ENCODE results near the gene MSMP. TPM values are rescaled to one million over a fixed set of nuclear protein-coding genes. Genes with fewer than 3 reads are reported as not detected.

Gene MSMP
- total and polyA plus RNA-seq, 8 donors: 1.1 to 1.2 TPM; not detected in 6

- Histone ChIP-seq H3K27ac (no peak overlapping the region), H3K4me1 (no peaks in the 10 kb centered on the region), H3K9me3 (no peaks in the 10 kb centered on the region), H3K27me3 (no peaks in the 10 kb centered on the region), H3K4me3 (no peak overlapping the region), H3K36me3 (peaks cover 6 to 100% of the 10 kb centered on the region in 2 donors)
- DNase-seq (no peak), ATAC-seq (no peak)
- TF ChIP-seq, protein P1, sequence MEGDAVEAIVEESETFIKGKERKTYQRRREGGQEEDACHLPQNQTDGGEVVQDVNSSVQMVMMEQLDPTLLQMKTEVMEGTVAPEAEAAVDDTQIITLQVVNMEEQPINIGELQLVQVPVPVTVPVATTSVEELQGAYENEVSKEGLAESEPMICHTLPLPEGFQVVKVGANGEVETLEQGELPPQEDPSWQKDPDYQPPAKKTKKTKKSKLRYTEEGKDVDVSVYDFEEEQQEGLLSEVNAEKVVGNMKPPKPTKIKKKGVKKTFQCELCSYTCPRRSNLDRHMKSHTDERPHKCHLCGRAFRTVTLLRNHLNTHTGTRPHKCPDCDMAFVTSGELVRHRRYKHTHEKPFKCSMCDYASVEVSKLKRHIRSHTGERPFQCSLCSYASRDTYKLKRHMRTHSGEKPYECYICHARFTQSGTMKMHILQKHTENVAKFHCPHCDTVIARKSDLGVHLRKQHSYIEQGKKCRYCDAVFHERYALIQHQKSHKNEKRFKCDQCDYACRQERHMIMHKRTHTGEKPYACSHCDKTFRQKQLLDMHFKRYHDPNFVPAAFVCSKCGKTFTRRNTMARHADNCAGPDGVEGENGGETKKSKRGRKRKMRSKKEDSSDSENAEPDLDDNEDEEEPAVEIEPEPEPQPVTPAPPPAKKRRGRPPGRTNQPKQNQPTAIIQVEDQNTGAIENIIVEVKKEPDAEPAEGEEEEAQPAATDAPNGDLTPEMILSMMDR (IDR thresholded peaks at IDR 0.05): no peak
- intact Hi-C loops (cut with DNase I): no loop called here
Observed at GRCh38 chr9:35714579-35715252, 39.4 kb downstream of the MSMP start.

DNA sequence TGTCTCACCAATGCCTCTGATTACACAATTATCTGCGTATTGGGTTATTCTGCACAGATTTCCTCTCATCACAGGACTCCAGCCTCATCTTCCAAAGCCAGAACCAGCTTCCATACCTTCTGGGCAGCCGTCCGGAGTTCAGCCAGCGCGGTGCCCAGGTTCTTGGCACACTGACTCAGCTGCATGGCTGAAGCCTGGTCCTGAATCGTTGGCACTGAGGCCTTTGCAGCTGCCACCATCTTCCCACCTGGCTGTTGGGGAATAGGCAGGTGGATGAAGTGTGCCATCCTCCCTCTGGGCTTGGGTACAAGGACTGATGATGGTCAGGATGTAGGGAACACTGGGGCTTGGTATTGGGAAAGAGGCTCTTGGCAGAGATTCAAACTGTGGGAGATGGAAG is 40.0 kb downstream of the MSMP start:
- DNase-seq (no peak), ATAC-seq (no peak)
- no peaks in the 10 kb centered on the region for H3K27me3 ChIP-seq
- intact Hi-C loops (cut with DNase I): no loop called here
- H3K9me3 ChIP-seq: no peaks in the 10 kb centered on the region
- H3K36me3 ChIP-seq: peaks cover 2 to 100% of the 10 kb centered on the region in 2 donors
- no peak overlapping the region for H3K4me3 ChIP-seq
- H3K4me1 ChIP-seq: no peaks in the 10 kb centered on the region
- TF ChIP-seq, protein P1 (IDR thresholded peaks at IDR 0.05): no peak
- no peak overlapping the region for H3K27ac ChIP-seq

GRCh38 chr9:35713578-35713977 is 40.5 kb downstream of the MSMP start:
- Histone ChIP-seq H3K27me3 (no peaks in the 10 kb centered on the region), H3K4me3 (no peak overlapping the region), H3K36me3 (peaks cover 2 to 100% of the 10 kb centered on the region in 2 donors), H3K9me3 (no peaks in the 10 kb centered on the region), H3K27ac (no peak overlapping the region), H3K4me1 (no peaks in the 10 kb centered on the region)
- DNase-seq: no peak
- ATAC-seq: no peak
- TF ChIP-seq, protein P1 (IDR thresholded peaks at IDR 0.05): no peak
- intact Hi-C loops (cut with DNase I): no loop called here

DNA sequence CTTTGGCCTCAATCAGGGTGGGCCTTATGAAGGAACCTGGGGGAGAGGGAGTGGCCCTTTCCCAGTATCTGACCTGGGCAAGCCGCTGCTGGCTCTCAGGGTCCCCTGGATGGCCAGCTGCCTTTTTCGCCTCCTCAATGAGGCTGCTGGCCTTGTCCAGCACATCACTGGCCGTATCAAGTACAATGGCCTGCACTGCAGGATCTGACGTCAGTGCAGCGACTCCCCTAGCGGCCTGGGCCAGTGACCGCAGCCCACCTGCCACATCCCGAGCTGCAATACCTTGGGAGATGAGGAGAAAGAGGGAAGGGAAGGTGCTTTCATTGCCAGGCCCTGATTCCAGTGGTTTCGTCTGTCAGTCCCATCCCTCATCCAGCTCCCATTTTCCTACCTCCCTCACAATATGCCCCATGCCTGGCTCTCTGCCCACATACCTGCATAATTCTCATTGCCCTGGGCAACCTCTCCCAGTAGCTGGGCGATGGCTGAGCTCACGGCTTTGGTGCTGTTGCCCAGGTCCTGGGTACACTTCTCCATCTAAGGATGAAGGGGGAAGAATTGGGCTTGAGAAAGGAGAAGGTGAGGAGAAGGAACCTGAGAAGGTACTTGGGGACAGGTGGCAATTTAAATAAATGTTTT is 41.2 kb downstream of the MSMP start:
- no peak for DNase-seq
- Histone ChIP-seq H3K9me3 (no peaks in the 10 kb centered on the region), H3K36me3 (peaks cover 2 to 100% of the 10 kb centered on the region in 2 donors), H3K4me1 (no peaks in the 10 kb centered on the region), H3K27me3 (no peaks in the 10 kb centered on the region), H3K27ac (no peak overlapping the region), H3K4me3 (no peak overlapping the region)
- intact Hi-C loops (cut with DNase I): no loop called here
- TF ChIP-seq, protein P1 (IDR thresholded peaks at IDR 0.05): no peak
- no peak for ATAC-seq

- intact Hi-C loops (cut with DNase I): no loop called here
- H3K27me3 ChIP-seq: no peaks in the 10 kb centered on the region
- no peaks in the 10 kb centered on the region for H3K4me1 ChIP-seq
- H3K36me3 ChIP-seq: peaks cover 2 to 100% of the 10 kb centered on the region in 2 donors
- ATAC-seq: no peak
- no peak for DNase-seq
- TF ChIP-seq, protein P1 (IDR thresholded peaks at IDR 0.05): no peak
- H3K4me3 ChIP-seq: no peak overlapping the region
- H3K9me3 ChIP-seq: no peaks in the 10 kb centered on the region
- H3K27ac ChIP-seq: no peak overlapping the region
Observed at GRCh38 chr9:35711501-35712428, 42.3 kb downstream of the MSMP start.
